ENCODE measurements around the gene JARID2. TPM values are rescaled to one million over a fixed set of nuclear protein-coding genes. Genes with fewer than 3 reads are reported as not detected.

The JARID2 gene
- total RNA-seq, 1 experiment from 2014 or later, result 6.0 TPM

- Histone ChIP-seq H3K36me3 (ENCODE audit: control insufficient read depth, insufficient read depth, low read length) (no peaks in the 10 kb centered on the region), H3K4me3 (ENCODE audit: low read depth in 2 of 2, low read length in 2 of 2) (no peak overlapping the region), H3K9me3 (ENCODE audit: control insufficient read depth, insufficient read depth, low read depth, low read length) (no peaks in the 10 kb centered on the region), H3K27me3 (ENCODE audit: control insufficient read depth, insufficient read depth, low read length) (no peaks in the 10 kb centered on the region), H3K4me1 (ENCODE audit: control insufficient read depth, insufficient read depth, low read length) (no peaks in the 10 kb centered on the region), H3K27ac (ENCODE audit: low read length) (no peak overlapping the region)
- ATAC-seq (no peak), DNase-seq (ENCODE audit: low read depth, low spot score) (no peak)
- ChIA-PET CTCF (no interaction called here), POLR2A (no interaction called here)
- intact Hi-C loops (cut with micrococcal nuclease; ENCODE audit: unreplicated experiment) (no loop called here), in situ Hi-C loops (cut with HindIII; ENCODE audit: low pct_unique_long_range_greater_than_20kb, low sequenced_read_pairs) (no loop called here)
- BruUV-seq (replicated peaks), result no TSS peak
- no peak for TF ChIP-seq TCF7L2 (IDR thresholded peaks at IDR 0.05; ENCODE audit: low read depth, low read length)
- TF ChIP-seq SIN3A (IDR thresholded peaks at IDR 0.05; ENCODE audit: borderline replicate concordance, insufficient read depth, low read depth, low read length), result no peak
- no peak for TF ChIP-seq POLR2AphosphoS5 (IDR thresholded peaks at IDR 0.05; ENCODE audit: low read depth, low read length)
- no peak for TF ChIP-seq CTCF (IDR thresholded peaks at IDR 0.05)
- no peak for TF ChIP-seq REST (IDR thresholded peaks at IDR 0.05; ENCODE audit: insufficient read depth in 1 of 2, low read depth in 2 of 2, low read length in 1 of 2)
Measured at GRCh38 chr6:15508931-15509330, 263.1 kb downstream of the JARID2 start.

GRCh38 chr6:15509335-15509933, 263.6 kb downstream of the JARID2 start:
- BruUV-seq (replicated peaks), result no TSS peak
- ChIA-PET CTCF (no interaction called here), POLR2A (no interaction called here)

More at GRCh38 chr6:15509335-15509933, 263.6 kb downstream of the JARID2 start:
- DNase-seq (ENCODE audit: low read depth, low spot score), result no peak
- no peaks in the 10 kb centered on the region for H3K4me1 ChIP-seq (ENCODE audit: control insufficient read depth, insufficient read depth, low read length)
- no peaks in the 10 kb centered on the region for H3K36me3 ChIP-seq (ENCODE audit: control insufficient read depth, insufficient read depth, low read length)
- H3K27me3 ChIP-seq (ENCODE audit: control insufficient read depth, insufficient read depth, low read length), result no peaks in the 10 kb centered on the region
- no peaks in the 10 kb centered on the region for H3K9me3 ChIP-seq (ENCODE audit: control insufficient read depth, insufficient read depth, low read depth, low read length)
- in situ Hi-C loops (cut with HindIII; ENCODE audit: low pct_unique_long_range_greater_than_20kb, low sequenced_read_pairs), result no loop called here
- H3K27ac ChIP-seq (ENCODE audit: low read length), result no peak overlapping the region
- no peak overlapping the region for H3K4me3 ChIP-seq (ENCODE audit: low read depth in 2 of 2, low read length in 2 of 2)
- no peak for ATAC-seq
- no peak for TF ChIP-seq CTCF (IDR thresholded peaks at IDR 0.05)
- no peak for TF ChIP-seq TCF7L2 (IDR thresholded peaks at IDR 0.05; ENCODE audit: low read depth, low read length)
- TF ChIP-seq POLR2AphosphoS5 (IDR thresholded peaks at IDR 0.05; ENCODE audit: low read depth, low read length), result no peak
- TF ChIP-seq SIN3A (IDR thresholded peaks at IDR 0.05; ENCODE audit: borderline replicate concordance, insufficient read depth, low read depth, low read length), result no peak
- no peak for TF ChIP-seq REST (IDR thresholded peaks at IDR 0.05; ENCODE audit: insufficient read depth in 1 of 2, low read depth in 2 of 2, low read length in 1 of 2)
- intact Hi-C loops (cut with micrococcal nuclease; ENCODE audit: unreplicated experiment), result no loop called here
